ENCODE results near the gene PROSER3. TPM values are rescaled to one million over a fixed set of nuclear protein-coding genes. Genes with fewer than 3 reads are reported as not detected.

Gene PROSER3
- polyA plus RNA-seq, 3 donors, result 15.6 to 26.2 (median 26.0) TPM

- DNase-seq, result no peak
Measured at GRCh38 chr19:35813043-35813890, 55.3 kb downstream of the PROSER3 start.

GRCh38 chr19:35816262-35816661 is 58.3 kb downstream of the PROSER3 start:
- no peak for DNase-seq

GRCh38 chr19:35816846-35817245 is 58.9 kb downstream of the PROSER3 start:
- no peak for DNase-seq

GRCh38 chr19:35818445-35818844 is 60.5 kb downstream of the PROSER3 start:
- no peak for DNase-seq

Other genes with a start within 250 kb of the PROSER3 start
- gene DMKN, start 244.5 kb upstream of the PROSER3 start, polyA plus RNA-seq (ENCODE audit: insufficient read length in 3 of 3), result 100 to 1,000 TPM in 2 of 3 donors, 10 to 100 TPM in 1; 72.2 to 133 (median 113) TPM
- gene SBSN, start 229.9 kb upstream of the PROSER3 start, polyA plus RNA-seq (ENCODE audit: insufficient read length in 3 of 3), result not detected
- gene GAPDHS, start 224.7 kb upstream of the PROSER3 start, polyA plus RNA-seq (ENCODE audit: insufficient read length in 3 of 3), result not detected
- gene TMEM147, start 212.6 kb upstream of the PROSER3 start, polyA plus RNA-seq (ENCODE audit: insufficient read length in 3 of 3), result 100 to 1,000 TPM in 1 of 3 donors, 10 to 100 TPM in 2; 94.0 to 109 (median 96.3) TPM
- under 1 TPM in 1 of 3 donors, not detected in 2; 0.03 TPM for gene ATP4A, start 194.5 kb upstream of the PROSER3 start, polyA plus RNA-seq (ENCODE audit: insufficient read length in 3 of 3)
- gene PMIS2, start 172.0 kb upstream of the PROSER3 start, polyA plus RNA-seq (ENCODE audit: insufficient read length in 3 of 3), result not detected
- gene HAUS5, start 145.4 kb upstream of the PROSER3 start, polyA plus RNA-seq (ENCODE audit: insufficient read length in 3 of 3), result 10 to 100 TPM; 25.2 to 33.1 (median 25.4) TPM
- 10 to 100 TPM; 66.7 to 93.3 (median 84.2) TPM for gene RBM42, start 129.1 kb upstream of the PROSER3 start, polyA plus RNA-seq (ENCODE audit: insufficient read length in 3 of 3)
- 1 to 10 TPM; 2.4 to 2.7 (median 2.4) TPM for gene ETV2, start 116.4 kb upstream of the PROSER3 start, polyA plus RNA-seq (ENCODE audit: insufficient read length in 3 of 3)
- gene COX6B1, start 109.9 kb upstream of the PROSER3 start, polyA plus RNA-seq (ENCODE audit: insufficient read length in 3 of 3), result 100 to 1,000 TPM; 306 to 397 (median 334) TPM
- gene UPK1A, start 91.7 kb upstream of the PROSER3 start, polyA plus RNA-seq (ENCODE audit: insufficient read length in 3 of 3), result 10 to 100 TPM; 13.1 to 27.1 (median 15.8) TPM
- under 1 TPM; 0.21 to 0.62 (median 0.30) TPM for gene ZBTB32, start 53.6 kb upstream of the PROSER3 start, polyA plus RNA-seq (ENCODE audit: insufficient read length in 3 of 3)
- 10 to 100 TPM; 37.4 to 41.5 (median 37.7) TPM for gene KMT2B, start 40.2 kb upstream of the PROSER3 start, polyA plus RNA-seq (ENCODE audit: insufficient read length in 3 of 3)
- gene IGFLR1, start 15.7 kb upstream of the PROSER3 start, polyA plus RNA-seq (ENCODE audit: insufficient read length in 3 of 3), result 1 to 10 TPM; 2.1 to 3.9 (median 3.8) TPM
- 10 to 100 TPM; 18.0 to 21.7 (median 19.3) TPM for gene U2AF1L4, start 12.8 kb upstream of the PROSER3 start, polyA plus RNA-seq (ENCODE audit: insufficient read length in 3 of 3)
- 10 to 100 TPM; 61.5 to 77.1 (median 68.9) TPM for gene PSENEN, start 12.5 kb upstream of the PROSER3 start, polyA plus RNA-seq (ENCODE audit: insufficient read length in 3 of 3)
- gene LIN37, start 9.6 kb upstream of the PROSER3 start, polyA plus RNA-seq (ENCODE audit: insufficient read length in 3 of 3), result 10 to 100 TPM; 13.1 to 14.0 (median 13.8) TPM
- 10 to 100 TPM; 20.5 to 34.1 (median 23.3) TPM for gene HSPB6, start 1.1 kb upstream of the PROSER3 start, polyA plus RNA-seq (ENCODE audit: insufficient read length in 3 of 3)
- gene ARHGAP33, start 17.4 kb downstream of the PROSER3 start, polyA plus RNA-seq (ENCODE audit: insufficient read length in 3 of 3), result 10 to 100 TPM; 26.4 to 38.7 (median 32.1) TPM
- gene PRODH2, start 54.7 kb downstream of the PROSER3 start, polyA plus RNA-seq (ENCODE audit: insufficient read length in 3 of 3), result 10 to 100 TPM; 41.4 to 52.5 (median 49.5) TPM
- gene NPHS1, start 94.3 kb downstream of the PROSER3 start, polyA plus RNA-seq (ENCODE audit: insufficient read length in 3 of 3), result 100 to 1,000 TPM; 145 to 223 (median 223) TPM
- gene KIRREL2, start 98.7 kb downstream of the PROSER3 start, polyA plus RNA-seq (ENCODE audit: insufficient read length in 3 of 3), result 10 to 100 TPM; 12.3 to 13.0 (median 12.7) TPM
- gene APLP1, start 110.4 kb downstream of the PROSER3 start, polyA plus RNA-seq (ENCODE audit: insufficient read length in 3 of 3), result 10 to 100 TPM; 26.6 to 29.2 (median 29.1) TPM
- gene NFKBID, start 142.4 kb downstream of the PROSER3 start, polyA plus RNA-seq (ENCODE audit: insufficient read length in 3 of 3), result 1 to 10 TPM; 2.9 to 4.5 (median 4.0) TPM
- gene HCST, start 144.4 kb downstream of the PROSER3 start, polyA plus RNA-seq (ENCODE audit: insufficient read length in 3 of 3), result 1 to 10 TPM; 2.5 to 5.2 (median 3.3) TPM
- 10 to 100 TPM in 1 of 3 donors, 1 to 10 TPM in 2; 9.5 to 14.6 (median 9.7) TPM for gene TYROBP, start 150.1 kb downstream of the PROSER3 start, polyA plus RNA-seq (ENCODE audit: insufficient read length in 3 of 3)
- 10 to 100 TPM; 11.8 to 16.7 (median 13.6) TPM for gene LRFN3, start 178.2 kb downstream of the PROSER3 start, polyA plus RNA-seq (ENCODE audit: insufficient read length in 3 of 3)
- 10 to 100 TPM; 15.5 to 18.8 (median 17.4) TPM for gene SDHAF1, start 237.0 kb downstream of the PROSER3 start, polyA plus RNA-seq (ENCODE audit: insufficient read length in 3 of 3)